GOT3 (cell line): ENCODE data around the gene HIVEP3.
"Not testable (repeated sequence)": the region's sequence is repeated elsewhere in the genome, so short reads cannot be mapped to it uniquely, and the experiment has no call there.

ENCODE experiments used
- DNase-seq: peaks from one replicate; lab custom pipeline; 2025; ENCODE audit warnings: mixed read lengths; lab: John Stamatoyannopoulos, UW

The HIVEP3 gene

DNA sequence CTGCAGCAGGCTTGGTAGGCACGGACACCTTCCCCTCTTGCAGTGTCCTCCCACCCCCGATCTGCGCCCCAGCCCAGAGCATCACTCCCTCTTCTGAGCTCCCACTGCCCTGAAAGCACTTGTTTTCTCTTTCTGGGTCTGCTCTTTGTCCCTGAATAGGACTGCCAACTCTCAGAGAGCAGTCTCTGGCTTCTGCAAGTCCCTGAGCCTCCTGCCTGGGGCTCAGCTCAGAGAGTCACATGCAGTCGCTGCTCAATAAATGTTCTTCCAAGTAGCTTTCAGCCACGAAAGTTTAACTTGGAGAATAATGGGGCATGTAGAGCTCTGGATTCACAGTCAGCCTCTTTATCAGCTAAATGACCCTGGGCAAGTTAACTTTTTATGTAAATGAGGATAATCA is 205.6 kb downstream of the HIVEP3 start:
- no peak for DNase-seq

GRCh38 chr1:41712695-41713094 is 206.0 kb downstream of the HIVEP3 start:
- DNase-seq = no peak

DNA sequence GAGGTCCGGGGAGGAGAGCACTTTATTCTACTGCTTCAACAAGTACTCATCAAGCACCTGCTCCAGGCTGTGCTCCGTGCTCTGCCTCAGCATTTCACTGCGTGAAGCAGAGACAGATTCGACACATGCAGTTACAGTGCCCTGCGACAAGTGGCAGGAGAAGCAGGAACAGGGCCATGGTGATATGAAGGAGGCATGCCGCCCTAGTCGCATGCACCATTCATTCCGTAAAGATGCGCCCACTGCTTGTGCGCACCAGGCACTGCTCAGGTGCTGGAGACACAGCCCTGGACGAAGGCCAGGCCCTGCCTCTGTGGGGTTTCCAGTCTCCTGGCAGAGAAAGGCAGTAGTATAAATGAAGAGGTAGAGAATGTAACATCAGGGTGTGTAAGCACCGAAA is 206.6 kb downstream of the HIVEP3 start:
- no peak for DNase-seq

- DNase-seq = no peak
These were observed 207.1 kb downstream of the HIVEP3 start for GRCh38 chr1:41711581-41711980.

DNA sequence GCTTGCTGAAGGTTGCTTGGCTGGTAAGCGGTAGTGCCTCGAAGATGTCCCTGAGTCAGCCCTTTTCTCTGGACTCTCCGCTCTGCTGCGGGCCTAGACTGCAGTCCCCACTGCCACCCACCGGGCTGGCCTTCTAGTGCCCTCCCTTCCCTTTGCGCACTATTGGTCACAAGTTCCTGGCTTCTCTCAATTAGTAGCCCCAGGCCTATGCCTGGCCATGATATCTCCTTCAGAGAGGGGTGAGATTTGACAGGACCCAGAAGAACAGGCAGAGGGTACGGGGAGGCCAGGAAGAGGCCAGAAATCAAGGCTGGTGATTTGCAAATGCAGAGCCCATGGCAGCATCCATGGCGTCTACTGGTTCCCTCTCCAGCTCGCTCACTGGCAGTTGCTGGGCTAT is 207.7 kb downstream of the HIVEP3 start:
- DNase-seq = no peak

- DNase-seq = no peak
These were observed 208.8 kb downstream of the HIVEP3 start for GRCh38 chr1:41709873-41710272.

- DNase-seq = no peak
These were observed 209.4 kb downstream of the HIVEP3 start for GRCh38 chr1:41709331-41709730.

DNA sequence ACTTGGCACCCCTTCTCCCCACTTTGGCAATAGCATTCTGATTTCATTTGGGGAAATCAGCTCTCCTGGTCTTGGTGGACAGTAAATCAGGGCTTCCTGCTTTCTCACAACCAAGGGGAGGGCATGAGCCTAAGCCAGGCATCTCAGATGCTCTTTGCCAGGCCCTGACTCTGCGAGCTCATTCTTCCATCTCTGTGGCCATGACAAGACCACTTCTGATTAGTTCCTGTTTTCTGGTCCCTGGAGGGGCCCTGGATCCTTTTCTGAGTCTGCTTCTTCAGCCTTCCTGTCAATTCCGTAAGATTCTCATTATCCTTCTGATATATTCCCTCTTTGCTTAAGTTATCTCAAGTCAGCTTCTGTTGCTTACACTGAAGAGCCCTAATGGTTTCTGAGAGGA is 210.4 kb downstream of the HIVEP3 start:
- DNase-seq = no peak

GRCh38 chr1:41707793-41708192 is 210.9 kb downstream of the HIVEP3 start:
- no peak for DNase-seq

DNA sequence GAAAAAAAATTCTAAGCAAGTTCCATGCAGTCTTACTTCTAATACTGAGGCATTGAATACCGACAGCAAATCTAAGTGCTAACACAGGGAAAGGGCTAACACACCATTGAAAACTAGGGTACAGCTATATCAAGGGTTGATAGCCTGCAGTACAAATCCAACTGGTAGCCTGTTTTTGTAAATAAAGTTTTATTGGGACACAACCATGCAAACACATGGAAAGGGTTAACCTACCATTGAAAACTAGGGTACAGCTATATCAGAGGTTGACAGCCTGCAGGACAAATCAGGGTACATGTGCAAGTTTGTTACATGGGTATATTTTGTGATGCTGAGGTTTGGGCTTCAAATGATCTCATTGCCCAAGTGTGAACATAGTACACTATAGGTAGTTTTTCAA is 212.9 kb downstream of the HIVEP3 start:
- no peak for DNase-seq

DNA sequence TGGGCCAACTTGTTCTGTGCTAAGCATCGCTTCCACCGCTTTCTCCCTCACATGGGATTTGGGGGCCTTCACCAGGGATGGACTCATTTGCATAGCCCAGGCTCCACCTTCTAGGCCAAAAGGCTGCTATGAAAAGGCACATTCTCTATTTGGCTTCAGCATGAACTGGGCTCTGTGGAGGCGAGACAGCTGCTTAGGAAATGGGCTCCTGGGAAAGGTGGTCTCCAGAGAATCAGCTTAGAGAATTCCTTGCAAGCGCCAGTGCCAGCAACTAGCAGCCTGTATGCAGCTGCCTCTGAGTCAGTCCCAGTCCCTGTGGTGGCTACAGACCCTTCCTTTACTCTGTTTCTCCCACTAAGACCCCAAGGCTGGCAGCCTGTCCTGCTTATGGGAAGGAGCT is 214.5 kb downstream of the HIVEP3 start:
- DNase-seq = no peak

DNA sequence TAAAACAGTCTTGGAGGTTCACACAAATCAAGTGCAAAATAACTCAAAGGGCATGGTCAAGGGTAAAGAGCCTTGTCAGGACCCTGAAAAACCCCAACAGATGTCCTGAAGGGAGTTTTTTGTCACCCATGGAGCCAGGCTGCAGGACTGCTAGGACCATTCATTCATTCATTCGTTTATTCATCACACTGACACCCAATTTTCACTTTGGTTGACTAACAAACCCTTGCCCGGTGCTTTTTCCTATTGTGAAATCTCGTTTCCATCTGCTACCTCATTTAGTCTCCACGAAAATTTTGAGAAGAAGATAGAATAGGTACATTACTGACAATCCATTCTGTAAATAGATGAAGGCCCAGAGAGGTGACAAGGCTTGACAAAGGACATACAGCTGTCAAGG is 216.0 kb downstream of the HIVEP3 start:
- DNase-seq = no peak

DNA sequence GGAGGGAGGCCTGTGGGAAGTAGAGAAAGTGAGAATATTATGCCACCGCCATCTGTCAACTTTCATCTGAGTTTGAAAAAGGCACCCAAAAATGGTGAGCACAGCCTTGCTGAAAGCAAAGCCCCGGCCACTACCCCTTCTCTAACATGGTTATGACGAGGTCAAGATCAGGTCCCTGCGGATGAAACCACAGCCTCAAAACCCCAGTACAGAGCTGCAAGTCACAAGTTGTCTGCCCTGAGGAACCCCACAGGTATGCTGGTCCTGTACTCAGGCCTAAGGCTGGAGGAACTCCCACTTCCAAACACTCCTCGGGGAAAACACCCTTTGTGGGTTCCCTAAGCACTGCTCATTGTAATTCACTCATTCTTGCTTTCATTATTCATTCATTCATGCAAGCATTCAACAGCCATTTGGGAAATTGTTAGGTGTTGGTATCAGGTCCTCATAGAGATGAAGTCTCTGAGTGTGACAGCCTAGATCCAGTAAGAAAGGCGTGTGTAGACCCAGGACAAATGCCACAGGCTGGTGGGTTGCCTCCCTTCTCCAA is 217.7 kb downstream of the HIVEP3 start:
- no peak for DNase-seq

DNA sequence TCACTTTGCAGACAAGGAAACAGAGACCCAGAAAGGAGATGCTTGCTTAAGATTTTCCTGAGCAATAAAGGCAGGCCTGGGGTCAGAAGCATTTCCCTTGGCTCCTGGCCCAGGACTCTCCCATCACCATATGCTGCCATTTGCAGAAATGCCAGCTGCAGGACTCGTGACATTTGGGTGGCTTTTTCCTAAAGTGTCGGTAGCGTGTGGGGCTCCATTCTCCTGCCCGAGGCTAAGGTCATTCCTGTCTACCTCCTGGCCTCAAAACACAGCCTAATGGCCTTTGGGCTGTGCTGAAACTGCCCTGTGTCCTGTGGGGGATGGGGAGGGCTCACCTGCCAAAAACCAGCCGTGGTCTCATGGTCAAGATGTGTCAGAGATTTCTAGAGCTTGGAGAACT is 218.1 kb downstream of the HIVEP3 start:
- DNase-seq = no peak

GRCh38 chr1:41699861-41700248 is 218.9 kb downstream of the HIVEP3 start:
- DNase-seq = no peak

GRCh38 chr1:41698916-41699860 is 219.5 kb downstream of the HIVEP3 start:
- DNase-seq = no peak

DNA sequence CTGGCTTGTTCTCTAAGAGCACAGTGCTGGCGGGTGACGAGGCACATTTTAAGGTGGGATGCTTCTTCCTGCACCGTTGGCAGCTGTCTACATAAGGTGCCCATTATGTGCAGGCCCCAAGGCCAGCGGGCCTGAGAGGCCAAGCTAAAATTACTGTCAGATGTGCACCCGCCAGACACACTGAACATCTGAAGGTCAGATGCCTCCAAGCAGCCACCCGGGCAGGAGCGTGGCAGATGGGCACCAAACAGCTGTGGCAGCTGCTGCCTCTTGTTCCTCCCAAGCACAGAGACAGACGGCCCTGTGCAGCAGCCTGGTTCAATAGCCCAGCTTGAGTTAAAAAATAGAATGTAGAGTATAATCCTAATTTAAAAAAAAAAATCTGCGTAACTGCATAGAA is 222.3 kb downstream of the HIVEP3 start:
- DNase-seq = no peak

GRCh38 chr1:41695118-41695745 is 223.5 kb downstream of the HIVEP3 start:
- no peak for DNase-seq

DNA sequence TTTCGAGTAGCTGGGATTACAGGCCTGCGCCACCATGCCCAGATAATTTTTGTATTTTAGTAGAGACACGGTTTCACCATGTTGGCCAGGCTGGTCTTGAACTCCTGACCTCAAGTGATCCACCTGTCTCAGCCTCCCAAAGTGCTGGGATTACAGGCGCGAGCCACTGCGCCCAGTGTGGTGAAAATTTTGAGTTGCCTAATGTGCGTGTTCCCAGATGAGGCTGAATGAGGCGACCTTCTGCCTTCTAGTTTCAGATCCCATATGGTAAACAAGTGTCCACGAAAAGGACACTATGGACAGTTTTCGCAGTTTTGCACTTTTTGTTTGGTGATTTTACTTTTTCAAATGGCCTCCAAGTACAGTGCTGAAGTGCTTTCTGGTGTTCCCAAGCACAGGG is 226.8 kb downstream of the HIVEP3 start:
- not testable (repeated sequence) for DNase-seq

GRCh38 chr1:41691424-41691823 is 227.3 kb downstream of the HIVEP3 start:
- no peak for DNase-seq

DNA sequence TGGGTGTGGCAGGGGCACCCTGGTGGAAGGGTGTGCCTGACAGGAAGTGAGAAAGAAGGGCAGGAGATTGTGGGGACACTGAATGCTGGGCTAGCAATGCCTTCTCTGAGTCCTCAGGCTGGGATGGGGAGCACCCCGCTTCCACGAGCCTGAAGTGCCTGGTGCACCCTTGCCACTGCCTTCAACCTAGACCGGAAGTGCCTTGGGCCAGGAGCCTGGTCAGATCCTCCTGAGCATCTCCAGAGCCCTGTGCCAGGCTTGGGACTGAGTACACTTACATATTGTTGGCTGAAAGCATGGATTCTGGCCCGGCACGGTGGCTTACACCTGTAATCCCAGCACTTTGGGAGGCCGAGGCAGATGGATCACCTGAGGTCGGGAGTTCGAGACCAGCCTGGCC is 228.4 kb downstream of the HIVEP3 start:
- no peak for DNase-seq

GRCh38 chr1:41689558-41689981 is 229.2 kb downstream of the HIVEP3 start:
- no peak for DNase-seq

DNA sequence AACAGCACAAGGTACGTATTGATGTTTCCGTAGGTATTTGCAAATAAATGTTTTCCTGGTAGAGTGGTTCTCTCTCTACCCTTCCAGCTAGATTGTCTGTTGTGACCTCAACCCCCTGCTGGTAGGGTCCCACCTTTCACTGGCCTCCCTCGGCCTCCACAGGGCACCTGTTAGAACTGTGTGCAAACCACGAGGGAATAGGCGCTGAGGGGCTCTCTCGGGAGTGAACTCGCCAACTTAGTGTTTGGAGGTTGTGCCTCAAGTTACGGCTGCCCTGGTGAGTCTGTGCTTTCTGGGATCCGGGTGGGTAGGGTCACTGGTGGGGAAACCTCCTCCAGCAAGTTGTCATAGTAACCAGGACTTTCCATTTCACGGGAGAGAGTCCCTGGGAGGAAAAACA is 229.6 kb downstream of the HIVEP3 start:
- no peak for DNase-seq
